Measurements from ENCODE around the gene CACNA1G.

- TF ChIP-seq CTCF (IDR thresholded peaks at IDR 0.05) (no peak), POLR2A (IDR thresholded peaks at IDR 0.05) (no peak)
These were observed 33.8 kb downstream of the CACNA1G start for GRCh38 chr17:50594128-50594823.

Measured in esophagus squamous epithelium (tissue), 4 donors.